MCF 10A (cell line): ENCODE data around the gene GCDH. TPM values are rescaled to one million over a fixed set of nuclear protein-coding genes. Genes with fewer than 3 reads are reported as not detected.

Experiments used
- BruUV-seq: library from RNA; stranded (reverse); fragments of 400-500 nt; replicated peaks from 2 replicates; lab custom pipeline; 2021; lab: Mats Ljungman, UMichigan
- CTCF ChIA-PET: fragments of 300-600 bp; sonication (Branson Sonifier 250); formaldehyde crosslinking; extraction: SDS; loops from one replicate; lab custom pipeline; 2021; ENCODE audit warnings: antibody characterized with exemption, inconsistent platforms; lab: Yijun Ruan, JAX
- POLR2A ChIA-PET: fragments of 300-600, 350-650 bp; sonication (Branson Sonifier 250); formaldehyde crosslinking; extraction: SDS; loops from one replicate; lab custom pipeline; 2020; ENCODE audit warnings: antibody characterized with exemption, inconsistent platforms; lab: Yijun Ruan, JAX
- DNase-seq: peaks from one replicate; pipeline ENCODE4 v3.0.0-alpha.2; 2018; ENCODE audit not compliant: unreplicated experiment
- H3K27ac Mint-ChIP-seq: one replicate; pipeline ENCODE4 v1.8.0; 2022; ENCODE audit warnings: mild to moderate bottlenecking, low read depth, mixed read lengths; ENCODE audit not compliant: unreplicated experiment
- H3K27me3 Mint-ChIP-seq: one replicate; pipeline ENCODE4 v1.8.0; 2022; ENCODE audit warnings: mixed read lengths; ENCODE audit not compliant: insufficient read depth, unreplicated experiment
- H3K36me3 Mint-ChIP-seq: one replicate; pipeline ENCODE4 v1.8.0; 2022; ENCODE audit warnings: mild to moderate bottlenecking, moderate library complexity, mixed read lengths; ENCODE audit not compliant: insufficient read depth, unreplicated experiment
- H3K4me1 Mint-ChIP-seq: one replicate; pipeline ENCODE4 v1.8.0; 2022; ENCODE audit warnings: mixed read lengths; ENCODE audit not compliant: insufficient read depth, unreplicated experiment
- H3K4me3 Mint-ChIP-seq: one replicate; pipeline ENCODE4 v1.8.0; 2022; ENCODE audit warnings: mild to moderate bottlenecking, moderate library complexity, mixed read lengths; ENCODE audit not compliant: unreplicated experiment
- H3K9me3 Mint-ChIP-seq: one replicate; pipeline ENCODE4 v1.8.0; 2022; ENCODE audit warnings: mixed read lengths; ENCODE audit not compliant: unreplicated experiment
- intact Hi-C: fragments of 100-400 bp; cut with micrococcal nuclease; formaldehyde crosslinking; loops from 2 replicates; pipeline ENCODE4 v1.14.1; 2022
- total RNA-seq: library from RNA; stranded (reverse); gene quantifications from 2 replicates; pipeline ENCODE4 v1.2.3, GENCODE V29; 2022
- TF ChIP-seq, protein P1 (sequence below): fragments of 200-600 bp; IDR thresholded peaks from one replicate; pipeline ENCODE4 v1.8.0; 2022; ENCODE audit warnings: antibody characterized with exemption, mild to moderate bottlenecking; ENCODE audit not compliant: unreplicated experiment

The GCDH gene
- total RNA-seq, 1 experiment from 2014 or later: 38.0 TPM

DNA sequence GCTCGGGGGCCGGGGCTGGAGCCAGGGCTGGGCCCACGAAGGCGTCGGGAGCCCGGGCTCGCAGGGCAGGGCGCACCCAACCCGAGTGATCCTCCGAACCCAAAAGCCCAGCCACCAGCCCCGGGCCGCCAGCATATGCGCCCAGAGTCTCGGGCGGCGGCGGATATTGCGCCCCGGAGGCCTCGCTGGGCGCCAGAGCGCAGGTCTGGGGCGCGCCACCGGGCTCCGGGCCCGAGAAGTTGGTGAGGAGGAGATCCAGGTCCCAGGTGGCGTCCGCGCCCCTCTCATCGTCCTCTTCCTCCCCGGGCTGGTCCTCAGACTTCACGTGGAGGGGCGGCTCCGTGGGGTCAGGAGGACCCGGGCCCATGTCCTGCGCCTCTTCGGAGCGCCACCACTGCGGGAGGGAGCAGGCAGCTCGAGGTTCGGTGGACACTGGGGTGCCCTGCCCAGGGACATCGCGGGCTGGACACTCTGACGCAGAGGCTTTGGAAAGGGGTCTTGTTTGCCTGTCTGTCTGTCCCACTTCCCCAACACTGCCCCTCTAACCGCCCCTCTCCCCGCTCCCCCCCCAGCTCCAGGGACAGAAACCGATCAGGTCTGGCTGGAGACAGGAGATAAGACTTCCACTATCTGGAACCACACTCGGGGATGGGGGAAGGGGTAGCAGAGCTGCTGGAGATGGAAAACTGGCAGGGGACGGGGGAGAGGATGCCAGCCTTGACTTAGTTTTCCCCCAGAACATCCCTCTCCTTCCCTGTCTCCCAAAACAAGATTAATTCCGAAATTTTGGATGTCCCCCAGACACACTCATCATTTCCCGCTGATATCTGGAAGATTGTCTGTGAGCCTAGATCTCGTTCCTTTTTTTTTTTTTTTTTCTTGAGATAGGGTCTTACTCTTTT, 5.0 kb upstream of the GCDH start:
- peaks cover 7% of the 10 kb centered on the region for H3K4me1 Mint-ChIP-seq
- no peak for DNase-seq
- peaks cover 3% of the 10 kb centered on the region for H3K36me3 Mint-ChIP-seq
- no peaks in the 10 kb centered on the region for H3K27me3 Mint-ChIP-seq
- CTCF ChIA-PET: interaction anchor here (0.5 to 0.6 kb wide), 4 partner anchors 15 to 1486 kb away, joined by 3 to 6 read pairs (median 4); no protein-coding TSS in a partner anchor
- no peak overlapping the region for H3K27ac Mint-ChIP-seq
- H3K9me3 Mint-ChIP-seq: no peaks in the 10 kb centered on the region
- H3K4me3 Mint-ChIP-seq: peak overlapping the region; percentile 50
- intact Hi-C loops: no loop called here
- no TSS peak for BruUV-seq
- POLR2A ChIA-PET: interaction anchor here (0.6 to 1.2 kb wide), 3 partner anchors 70 to 95 kb away, joined by 3 to 6 read pairs (median 4); partner anchors contain the start of gene JUNB
- TF ChIP-seq, protein P1, sequence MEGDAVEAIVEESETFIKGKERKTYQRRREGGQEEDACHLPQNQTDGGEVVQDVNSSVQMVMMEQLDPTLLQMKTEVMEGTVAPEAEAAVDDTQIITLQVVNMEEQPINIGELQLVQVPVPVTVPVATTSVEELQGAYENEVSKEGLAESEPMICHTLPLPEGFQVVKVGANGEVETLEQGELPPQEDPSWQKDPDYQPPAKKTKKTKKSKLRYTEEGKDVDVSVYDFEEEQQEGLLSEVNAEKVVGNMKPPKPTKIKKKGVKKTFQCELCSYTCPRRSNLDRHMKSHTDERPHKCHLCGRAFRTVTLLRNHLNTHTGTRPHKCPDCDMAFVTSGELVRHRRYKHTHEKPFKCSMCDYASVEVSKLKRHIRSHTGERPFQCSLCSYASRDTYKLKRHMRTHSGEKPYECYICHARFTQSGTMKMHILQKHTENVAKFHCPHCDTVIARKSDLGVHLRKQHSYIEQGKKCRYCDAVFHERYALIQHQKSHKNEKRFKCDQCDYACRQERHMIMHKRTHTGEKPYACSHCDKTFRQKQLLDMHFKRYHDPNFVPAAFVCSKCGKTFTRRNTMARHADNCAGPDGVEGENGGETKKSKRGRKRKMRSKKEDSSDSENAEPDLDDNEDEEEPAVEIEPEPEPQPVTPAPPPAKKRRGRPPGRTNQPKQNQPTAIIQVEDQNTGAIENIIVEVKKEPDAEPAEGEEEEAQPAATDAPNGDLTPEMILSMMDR: no peak

DNA sequence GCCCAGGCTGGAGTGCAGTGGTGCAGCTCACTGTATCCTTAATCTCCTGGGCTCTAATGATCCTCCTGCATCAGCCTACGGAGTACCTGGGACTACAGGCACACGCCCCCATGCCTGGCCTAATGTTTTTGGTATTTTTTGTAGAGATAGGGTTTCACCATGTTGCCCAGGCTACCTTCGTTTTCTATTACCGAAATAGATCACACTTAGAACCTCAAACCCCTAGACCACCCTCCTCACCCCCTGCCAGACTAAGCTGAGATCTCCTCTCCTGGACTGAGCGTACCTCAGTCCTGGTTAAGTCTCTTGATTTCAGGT, 4.3 kb upstream of the GCDH start:
- no TSS peak for BruUV-seq
- TF ChIP-seq, protein P1: no peak
- Mint-ChIP-seq H3K36me3 (peaks cover 6% of the 10 kb centered on the region), H3K27ac (no peak overlapping the region), H3K4me1 (peaks cover 10% of the 10 kb centered on the region), H3K4me3 (peak overlapping the region; percentile 50), H3K9me3 (no peaks in the 10 kb centered on the region), H3K27me3 (no peaks in the 10 kb centered on the region)
- CTCF ChIA-PET: interaction anchor here (0.6 kb wide), 1 partner anchor 1486 kb away, joined by 4 read pairs; no protein-coding TSS in a partner anchor
- intact Hi-C loops: no loop called here
- DNase-seq: no peak
- POLR2A ChIA-PET: interaction anchor here (1.2 kb wide), 1 partner anchor 81 kb away, joined by 4 read pairs; no protein-coding TSS in a partner anchor

DNA sequence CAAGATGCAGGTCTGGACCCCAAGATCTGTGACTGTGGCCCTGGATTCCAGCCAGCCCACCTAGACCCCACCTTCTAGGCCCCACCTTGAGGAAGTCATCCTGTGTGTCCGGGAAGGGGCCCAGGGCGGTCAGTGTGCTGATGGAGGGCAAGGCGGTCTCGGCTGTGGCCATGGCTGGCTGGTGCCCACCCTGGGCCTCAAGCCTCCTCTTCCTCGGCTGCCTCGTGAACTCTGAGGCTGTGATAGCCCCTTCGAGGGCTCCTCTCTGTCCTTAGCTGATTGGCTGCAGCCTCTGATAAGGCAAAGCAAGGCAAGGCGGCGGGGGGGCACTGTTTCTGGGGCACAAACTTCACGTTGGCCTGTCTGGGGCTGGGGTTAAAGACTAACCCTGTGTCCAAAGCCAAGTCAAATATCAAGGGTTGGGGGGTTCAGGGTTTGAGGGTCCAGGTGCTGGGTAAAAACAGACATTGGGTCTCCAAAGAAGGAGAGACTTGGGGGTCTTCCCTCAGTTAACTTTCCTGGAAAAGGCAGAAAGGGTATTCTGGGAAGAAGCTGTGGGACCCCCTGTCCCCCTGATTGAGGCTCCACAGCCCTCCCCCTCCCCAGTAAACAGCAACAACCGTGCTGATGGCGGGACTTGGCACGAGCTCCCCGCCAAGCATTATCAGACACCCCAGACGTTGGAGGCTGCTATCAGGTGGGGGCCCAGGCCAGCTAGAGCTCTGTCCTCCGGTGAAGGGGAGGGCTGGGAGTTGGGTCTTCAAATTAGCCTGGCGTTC, 3.8 kb upstream of the GCDH start, which contains the start of gene KLF1:
Gene KLF1 (minus strand): TSS at position 233 of the 779 bp plus-strand sequence. CDS start 61 bp downstream, at position 172.
- ChIA-PET CTCF (no interaction called here), POLR2A (interaction anchor here (0.6 kb wide), 1 partner anchor 94 kb away, joined by 4 read pairs; no protein-coding TSS in a partner anchor)
- H3K27me3 Mint-ChIP-seq: no peaks in the 10 kb centered on the region
- intact Hi-C loops: no loop called here
- no peak for DNase-seq
- TF ChIP-seq, protein P1: no peak
- no peaks in the 10 kb centered on the region for H3K9me3 Mint-ChIP-seq
- peaks cover 13% of the 10 kb centered on the region for H3K4me1 Mint-ChIP-seq
- peaks cover 6% of the 10 kb centered on the region for H3K36me3 Mint-ChIP-seq
- no TSS peak for BruUV-seq
- H3K4me3 Mint-ChIP-seq: peak within 1 kb of the TSS; percentile 50
- no peak within 1 kb of the TSS for H3K27ac Mint-ChIP-seq
